Thyroid gland (tissue), 4 donors: Measurements from ENCODE around the gene FAM20B. TPM values are rescaled to one million over a fixed set of nuclear protein-coding genes. Genes with fewer than 3 reads are reported as not detected.

Experiments used
- DNase-seq, 2 donors: peaks; one replicate each; pipeline ENCODE4 v3.0.0-alpha.2; 2019
- H3K27ac ChIP-seq, 3 donors: fragments of 200-600 bp; sonication (generic); 1 replicate in 2 of 3; 2 replicates in 1 of 3; pipeline ENCODE4 v1.5.1; 2016 to 2019; ENCODE audit warnings: mild to moderate bottlenecking in 1 of 3, moderate library complexity in 1 of 3
- H3K27me3 ChIP-seq: fragments of 200-600 bp; sonication (generic); one replicate; pipeline ENCODE4 v1.5.1; 2019
- H3K36me3 ChIP-seq, 2 donors: fragments of 200-600 bp; sonication (generic); one replicate each; pipeline ENCODE4 v1.5.1; 2016 to 2019
- H3K4me1 ChIP-seq, 2 donors: fragments of 200-600 bp; sonication (generic); one replicate each; pipeline ENCODE4 v1.5.1; 2017 to 2019
- H3K4me3 ChIP-seq, 3 donors: fragments of 200-600 bp; sonication (generic); replicated peaks in 1 of 3; 1 replicate in 2 of 3; 2 replicates in 1 of 3; pipeline ENCODE4 v1.5.1; 2016; ENCODE audit warnings: mild to moderate bottlenecking in 1 of 3
- H3K9me3 ChIP-seq: fragments of 200-600 bp; sonication (generic); one replicate; pipeline ENCODE4 v1.5.1; 2017
- POLR2A ChIP-seq, 2 donors: fragments of 450-650 bp; IDR thresholded peaks; one replicate each; pipeline ENCODE4 v1.6.1; 2017; ENCODE audit warnings: antibody characterized with exemption in 2 of 2, mild to moderate bottlenecking in 2 of 2, moderate library complexity in 1 of 2
- WGBS, 2 donors: methylation state at CpG; one replicate each; pipeline ENCODE4 v1.1.5; 2017; 5-methylcytosine and 5-hydroxymethylcytosine counted together
- intact Hi-C: fragments of 100-400 bp; cut with DNase I; formaldehyde crosslinking; loops from one replicate; pipeline ENCODE4 v1.15.1; 2023
- total RNA-seq, 4 donors: library from RNA; depleted of rRNA; stranded (reverse); fragments of >200 nt; gene quantifications; one replicate each; pipeline ENCODE4 v1.2.3, GENCODE V29; 2016
- TF ChIP-seq, protein P1 (sequence below), 6 experiments: fragments of 200-600 bp in 3 of 6; fragments of 450-650 bp in 3 of 6; sonication (generic) in 3 of 6; IDR thresholded peaks; one replicate each; pipeline ENCODE4 v1.5.1; 2016 to 2019; ENCODE audit warnings: antibody characterized with exemption in 6 of 6, mild to moderate bottlenecking in 2 of 6, inconsistent platforms in 1 of 6, moderate library complexity in 1 of 6

The FAM20B gene
- total RNA-seq, 4 donors from 2014 or later = 24.3 to 39.2 (median 30.6) TPM

DNA sequence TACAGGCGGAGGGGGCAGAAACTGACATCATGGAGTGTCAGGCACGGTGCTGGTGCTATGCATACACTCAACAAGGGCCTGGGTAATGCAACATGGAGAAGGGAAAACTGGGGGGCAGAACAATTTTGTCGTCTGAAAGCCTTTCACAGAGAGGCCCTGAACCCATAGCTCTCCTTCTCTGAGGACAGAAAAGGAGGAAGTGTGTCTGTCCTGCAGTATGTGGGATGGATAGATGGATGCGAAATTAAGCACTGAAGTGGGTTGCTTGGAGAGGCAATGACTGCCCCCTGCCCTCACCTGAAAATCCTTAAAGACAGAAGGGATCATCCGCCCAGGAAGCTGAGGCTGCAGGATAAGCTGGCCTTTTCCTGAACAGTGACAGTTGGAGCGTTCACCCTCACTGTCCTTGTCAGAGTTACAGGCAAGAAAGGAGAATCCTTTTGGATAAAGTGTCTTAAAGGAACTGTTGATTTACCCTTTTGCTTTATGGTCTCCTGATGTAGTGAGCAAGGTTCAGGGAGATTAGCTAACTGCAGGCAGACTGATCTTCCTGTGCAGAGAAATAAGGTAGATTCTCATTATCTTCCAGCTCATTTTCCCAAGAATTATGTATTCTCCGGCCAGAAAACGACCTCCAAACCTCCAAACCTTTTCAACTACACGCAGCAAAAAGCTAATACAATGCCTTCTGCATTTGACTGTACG is 1.6 kb upstream of the FAM20B start:
- intact Hi-C loops = no loop called here
- no peaks in the 10 kb centered on the region for H3K27me3 ChIP-seq
- 71 to 82% methylated on average over 10 of the region's 10 CpGs for WGBS, 2 donors
- no peak overlapping the region for H3K4me3 ChIP-seq
- no peak for TF ChIP-seq POLR2A (IDR thresholded peaks at IDR 0.05)
- TF ChIP-seq, protein P1, sequence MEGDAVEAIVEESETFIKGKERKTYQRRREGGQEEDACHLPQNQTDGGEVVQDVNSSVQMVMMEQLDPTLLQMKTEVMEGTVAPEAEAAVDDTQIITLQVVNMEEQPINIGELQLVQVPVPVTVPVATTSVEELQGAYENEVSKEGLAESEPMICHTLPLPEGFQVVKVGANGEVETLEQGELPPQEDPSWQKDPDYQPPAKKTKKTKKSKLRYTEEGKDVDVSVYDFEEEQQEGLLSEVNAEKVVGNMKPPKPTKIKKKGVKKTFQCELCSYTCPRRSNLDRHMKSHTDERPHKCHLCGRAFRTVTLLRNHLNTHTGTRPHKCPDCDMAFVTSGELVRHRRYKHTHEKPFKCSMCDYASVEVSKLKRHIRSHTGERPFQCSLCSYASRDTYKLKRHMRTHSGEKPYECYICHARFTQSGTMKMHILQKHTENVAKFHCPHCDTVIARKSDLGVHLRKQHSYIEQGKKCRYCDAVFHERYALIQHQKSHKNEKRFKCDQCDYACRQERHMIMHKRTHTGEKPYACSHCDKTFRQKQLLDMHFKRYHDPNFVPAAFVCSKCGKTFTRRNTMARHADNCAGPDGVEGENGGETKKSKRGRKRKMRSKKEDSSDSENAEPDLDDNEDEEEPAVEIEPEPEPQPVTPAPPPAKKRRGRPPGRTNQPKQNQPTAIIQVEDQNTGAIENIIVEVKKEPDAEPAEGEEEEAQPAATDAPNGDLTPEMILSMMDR (IDR thresholded peaks at IDR 0.05) = no peak
- no peak for DNase-seq
- peaks cover 4 to 9% of the 10 kb centered on the region in 2 donors for H3K4me1 ChIP-seq
- H3K36me3 ChIP-seq = no peaks in the 10 kb centered on the region
- no peak overlapping the region for H3K27ac ChIP-seq
- H3K9me3 ChIP-seq = no peaks in the 10 kb centered on the region

DNA sequence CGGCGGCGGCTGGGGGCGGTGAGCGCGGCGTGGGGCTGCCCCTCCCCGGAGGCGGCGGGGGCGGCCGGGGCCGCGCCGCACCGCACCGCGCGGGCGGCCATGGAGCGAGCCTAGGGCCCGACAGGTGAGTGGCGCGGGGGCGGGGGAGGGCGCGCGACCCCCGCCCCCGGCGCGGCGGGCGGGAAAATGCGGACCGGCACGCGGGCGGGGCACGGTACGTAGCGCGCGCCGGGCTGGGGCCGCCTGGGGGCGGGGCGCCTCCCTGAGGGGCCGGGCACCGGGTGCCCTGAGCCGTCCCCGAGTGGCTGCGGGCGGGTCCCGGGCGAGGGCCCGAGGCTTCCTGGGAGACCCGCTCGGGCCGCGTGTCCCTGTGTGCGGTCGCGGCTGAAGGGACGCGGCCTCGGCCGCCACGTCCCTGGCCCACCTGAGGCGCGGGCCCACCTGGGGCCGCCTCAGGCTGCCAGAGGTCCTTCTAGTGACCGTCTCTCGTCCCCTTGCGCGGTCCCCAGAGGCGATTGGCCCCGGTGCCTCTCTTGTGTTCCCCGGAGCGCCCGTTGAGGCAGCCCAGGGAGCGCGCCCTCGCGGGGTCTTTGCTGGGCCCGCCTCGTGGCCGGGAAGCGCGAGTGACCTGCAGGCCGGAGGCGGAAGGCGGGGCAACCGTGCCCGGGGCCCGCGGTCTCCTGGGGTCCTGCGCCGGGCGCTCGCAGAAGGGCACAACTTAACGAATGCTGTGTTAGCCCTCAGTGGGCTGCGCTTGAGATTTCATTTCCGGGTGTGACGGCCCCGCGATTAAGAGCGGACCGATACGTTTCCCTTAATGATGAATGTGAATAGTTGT is 500 bp downstream of the FAM20B start:
- DNase-seq = peak; percentile 85
- Histone ChIP-seq H3K36me3 (no peaks in the 10 kb centered on the region), H3K4me1 (peaks cover 4 to 9% of the 10 kb centered on the region in 2 donors), H3K27me3 (no peaks in the 10 kb centered on the region), H3K9me3 (no peaks in the 10 kb centered on the region), H3K27ac (peak overlapping the region; percentile 92 to 97 (median 94)), H3K4me3 (peak overlapping the region; percentile 51 to 99 (median 98))
- WGBS, 2 donors = 0% methylated on average over 8 to 9 of the region's 110 CpGs
- TF ChIP-seq, protein P1 (IDR thresholded peaks at IDR 0.05) = peak in 1 of 6 experiments; percentile 3
- TF ChIP-seq POLR2A (IDR thresholded peaks at IDR 0.05) = peak in 1 of 2 donors; percentile 67
- intact Hi-C loops = no loop called here

DNA sequence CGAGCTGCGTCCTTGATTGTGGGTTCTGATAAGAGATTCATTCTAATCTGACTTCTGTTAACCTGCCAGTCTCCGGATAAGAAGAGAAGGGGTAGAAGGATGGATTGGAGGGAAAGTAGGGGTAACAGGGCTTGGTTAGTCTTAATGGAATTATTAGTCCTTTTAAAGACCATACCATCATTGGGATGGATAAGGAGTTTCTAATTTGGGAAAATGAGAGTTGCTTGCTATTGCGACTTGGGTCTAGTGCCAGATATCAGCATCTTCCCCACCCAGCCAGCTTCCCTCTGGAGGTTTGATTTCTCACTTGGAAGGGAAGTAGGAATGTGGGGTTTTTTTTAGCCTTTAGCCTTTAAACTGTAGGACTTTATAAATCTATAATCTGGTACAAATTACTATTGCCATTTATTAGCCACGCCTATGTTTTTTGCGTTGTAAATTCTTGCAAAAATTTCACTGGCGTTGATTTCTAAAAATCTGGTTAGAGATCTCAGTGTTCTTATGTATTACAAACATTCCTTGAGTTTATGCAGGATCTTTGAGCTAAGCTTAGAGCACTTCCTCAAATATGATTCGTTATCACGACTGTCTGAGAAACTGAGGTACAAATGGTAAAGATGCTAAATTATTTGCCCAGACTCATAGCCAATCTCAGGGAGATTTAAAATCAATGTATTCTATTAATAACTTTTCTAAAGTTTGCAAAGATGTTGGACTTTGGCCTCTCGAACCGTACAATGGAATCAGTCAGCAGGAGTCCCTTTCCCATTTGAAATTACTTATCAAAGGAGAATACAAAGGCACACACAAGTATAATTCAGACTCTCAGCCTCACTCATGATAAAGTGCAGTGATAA is 1.3 kb downstream of the FAM20B start:
- Histone ChIP-seq H3K27me3 (no peaks in the 10 kb centered on the region), H3K4me1 (peaks cover 4 to 9% of the 10 kb centered on the region in 2 donors), H3K36me3 (no peaks in the 10 kb centered on the region), H3K9me3 (no peaks in the 10 kb centered on the region), H3K4me3 (peak overlapping the region; percentile 51 to 99 (median 98)), H3K27ac (peak overlapping the region in 2 of 3 donors; percentile 94 to 97)
- intact Hi-C loops = no loop called here
- DNase-seq = no peak
- 27 to 31% methylated on average over 11 of the region's 11 CpGs for WGBS, 2 donors
- TF ChIP-seq, protein P1 (IDR thresholded peaks at IDR 0.05) = no peak
- no peak for TF ChIP-seq POLR2A (IDR thresholded peaks at IDR 0.05)

DNA sequence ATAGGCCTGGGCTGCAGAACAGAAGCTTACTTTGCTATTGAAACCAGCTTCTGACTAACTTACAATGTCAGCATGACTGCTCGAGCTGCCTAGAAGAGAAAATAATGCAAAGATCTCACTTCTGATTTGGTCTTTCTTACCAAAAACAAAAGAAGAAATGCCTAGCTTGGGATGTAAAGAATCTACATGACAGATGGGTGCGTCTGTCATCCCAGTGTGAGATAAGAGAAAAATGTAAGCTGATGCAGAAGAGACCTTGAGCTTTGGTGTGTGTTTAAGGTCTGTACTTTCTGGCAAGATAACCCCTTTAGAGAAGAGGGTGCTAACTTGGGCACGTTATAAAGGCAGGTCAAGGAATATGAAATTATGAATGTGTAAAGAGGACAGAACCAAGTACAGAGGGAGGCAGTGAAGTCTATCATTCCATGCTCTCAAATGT is 3.6 kb downstream of the FAM20B start:
- Histone ChIP-seq H3K27ac (no peak overlapping the region), H3K27me3 (no peaks in the 10 kb centered on the region), H3K4me3 (no peak overlapping the region), H3K4me1 (peaks cover 7 to 14% of the 10 kb centered on the region in 2 donors), H3K9me3 (no peaks in the 10 kb centered on the region), H3K36me3 (no peaks in the 10 kb centered on the region)
- 78 to 84% methylated on average over 3 of the region's 3 CpGs for WGBS, 2 donors
- DNase-seq = no peak
- intact Hi-C loops = no loop called here
- no peak for TF ChIP-seq POLR2A (IDR thresholded peaks at IDR 0.05)

DNA sequence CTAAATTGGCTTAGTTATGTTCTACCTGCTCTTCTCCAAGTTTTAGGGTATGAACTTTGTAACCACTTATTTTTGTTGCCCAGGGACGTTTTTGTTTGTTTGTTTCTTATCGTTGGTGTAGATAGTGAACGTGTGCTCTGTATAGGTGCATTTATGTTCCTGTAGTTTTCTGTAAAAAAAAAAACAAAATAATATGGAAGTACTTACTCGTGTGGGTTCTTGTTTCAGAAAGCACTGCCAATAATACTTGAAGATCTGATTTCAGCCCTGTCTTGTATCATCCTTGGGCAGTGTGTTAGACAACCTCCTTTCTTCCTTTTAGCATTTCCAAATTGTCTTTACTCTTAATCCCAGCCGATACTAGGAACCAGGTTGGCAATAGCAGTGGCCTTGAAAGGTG is 4.4 kb downstream of the FAM20B start:
- H3K27me3 ChIP-seq = no peaks in the 10 kb centered on the region
- no peaks in the 10 kb centered on the region for H3K9me3 ChIP-seq
- H3K27ac ChIP-seq = no peak overlapping the region
- WGBS, 2 donors = 73 to 78% methylated on average over 5 of the region's 5 CpGs
- peaks cover 9 to 18% of the 10 kb centered on the region in 2 donors for H3K4me1 ChIP-seq
- H3K36me3 ChIP-seq = no peaks in the 10 kb centered on the region
- TF ChIP-seq, protein P1 (IDR thresholded peaks at IDR 0.05) = no peak
- no peak for TF ChIP-seq POLR2A (IDR thresholded peaks at IDR 0.05)
- no peak for DNase-seq
- intact Hi-C loops = no loop called here
- no peak overlapping the region for H3K4me3 ChIP-seq
